SK-N-SH (cell line): ENCODE results near the gene B4GALNT3. TPM values are rescaled to one million over a fixed set of nuclear protein-coding genes. Genes with fewer than 3 reads are reported as not detected.

Experiments used
- CTCF ChIA-PET: fragments of 300-600, 350-600 bp; formaldehyde crosslinking; extraction: SDS; loops from one replicate; lab custom pipeline; 2021; lab: Yijun Ruan, JAX
- POLR2A ChIA-PET: fragments of 350-600 bp; sonication (Branson Sonifier 250); formaldehyde crosslinking; extraction: SDS; loops from one replicate; lab custom pipeline; 2020; ENCODE audit warnings: antibody characterized with exemption, inconsistent platforms; lab: Yijun Ruan, JAX
- DNase-seq: peaks from one replicate; pipeline ENCODE4 v3.0.0; 2012
- H2AFZ ChIP-seq: fragments of 200-600 bp; sonication (generic); 2 replicates; pipeline ENCODE4 v1.8.1; 2016; ENCODE audit warnings: antibody characterized with exemption, mild to moderate bottlenecking, low read depth
- H3F3A ChIP-seq: fragments of 200-600 bp; sonication (generic); replicated peaks from 2 replicates; pipeline ENCODE3; 2016; ENCODE audit warnings: antibody characterized with exemption, mild to moderate bottlenecking; ENCODE audit not compliant: insufficient read depth
- H3K27ac ChIP-seq, 2 experiments: fragments of 200-500 bp in 1 of 2; fragments of 200-600 bp in 1 of 2; sonication (Bioruptor generic) in 1 of 2; sonication (generic), shearing (Covaris generic) in 1 of 2; 2 replicates each; pipeline versions ENCODE4 v1.5.1 to v1.6.1; 2014 to 2016; ENCODE audit warnings: low read depth in 2 of 2, inconsistent platforms in 1 of 2, low read length in 1 of 2, mild to moderate bottlenecking in 1 of 2, mixed read lengths in 1 of 2
- H3K27me3 ChIP-seq: fragments of 200-600 bp; sonication (generic), shearing (Covaris generic); 2 replicates; pipeline ENCODE4 v1.6.1; 2016; ENCODE audit warnings: mixed run types; ENCODE audit not compliant: insufficient read depth
- H3K36me3 ChIP-seq, 2 experiments: fragments of 200-500 bp in 1 of 2; fragments of 200-600 bp in 1 of 2; sonication (Bioruptor generic) in 1 of 2; sonication (generic) in 1 of 2; replicated peaks in 1 of 2; 2 replicates each; pipeline versions ENCODE3 to v1.5.1; 2014 to 2016; ENCODE audit warnings: low read length in 1 of 2, mild to moderate bottlenecking in 1 of 2; ENCODE audit not compliant: insufficient read depth in 2 of 2, control insufficient read depth in 1 of 2
- H3K4me1 ChIP-seq, 2 experiments: fragments of 200-500 bp in 1 of 2; fragments of 200-600 bp in 1 of 2; sonication (Bioruptor generic) in 1 of 2; sonication (generic), shearing (Covaris generic) in 1 of 2; 2 replicates each; pipeline versions ENCODE4 v1.5.1 to v1.6.1; 2014 to 2016; ENCODE audit warnings: low read depth in 1 of 2, low read length in 1 of 2, mixed run types in 1 of 2; ENCODE audit not compliant: insufficient read depth in 2 of 2, control insufficient read depth in 1 of 2
- H3K4me2 ChIP-seq: fragments of 200-600 bp; sonication (generic), shearing (Covaris generic); 2 replicates; pipeline ENCODE4 v1.6.1; 2017; ENCODE audit warnings: mixed run types
- H3K4me3 ChIP-seq, 2 experiments: fragments of 200-500 bp in 1 of 2; fragments of 200-600 bp in 1 of 2; sonication (Bioruptor generic) in 1 of 2; sonication (generic), shearing (Covaris generic) in 1 of 2; 2 replicates each; pipeline versions ENCODE4 v1.5.1 to v1.8.1; 2014 to 2016; ENCODE audit warnings: low read depth in 2 of 2, inconsistent platforms in 1 of 2, low read length in 1 of 2, mild to moderate bottlenecking in 1 of 2, mixed read lengths in 1 of 2, moderate library complexity in 1 of 2
- H3K79me2 ChIP-seq: fragments of 200-600 bp; sonication (generic); 2 replicates; pipeline ENCODE4 v1.8.1; 2017; ENCODE audit warnings: mild to moderate bottlenecking; ENCODE audit not compliant: insufficient read depth
- H3K9ac ChIP-seq: fragments of 200-600 bp; sonication (generic); 2 replicates; pipeline ENCODE4 v1.6.1; 2017; ENCODE audit warnings: mixed run types
- H3K9me2 ChIP-seq: fragments of 200-600 bp; sonication (generic); 2 replicates; pipeline ENCODE4 v1.6.1; 2017; ENCODE audit warnings: mixed run types
- H3K9me3 ChIP-seq: fragments of 200-600 bp; sonication (generic); 2 replicates; pipeline ENCODE4 v1.6.1; 2017; ENCODE audit warnings: mixed run types, mild to moderate bottlenecking, moderate library complexity
- H4K20me1 ChIP-seq: fragments of 200-600 bp; sonication (generic); 2 replicates; pipeline ENCODE4 v1.6.1; 2017; ENCODE audit warnings: mild to moderate bottlenecking, mixed run types; ENCODE audit not compliant: insufficient read depth
- CHD2 ChIP-seq: fragments of 150-350 bp; IDR thresholded peaks from 2 replicates; pipeline ENCODE4 v1.6.1; 2018; ENCODE audit warnings: low read length; ENCODE audit not compliant: partially characterized antibody
- ELF1 ChIP-seq: IDR thresholded peaks from 2 replicates; pipeline ENCODE4 v1.4.0; 2012
- EP300 ChIP-seq, 2 experiments: IDR thresholded peaks; 2 replicates each; pipeline versions ENCODE4 v1.4.0 to v1.6.1; 2012; ENCODE audit warnings: borderline replicate concordance in 1 of 2, low read depth in 1 of 2, low read length in 1 of 2
- FOSL2 ChIP-seq: IDR thresholded peaks from 2 replicates; pipeline ENCODE4 v1.4.0; 2012; ENCODE audit warnings: low read depth, mild to moderate bottlenecking, moderate library complexity, borderline replicate concordance
- FOXJ3 ChIP-seq: sonication (generic); formaldehyde crosslinking; IDR thresholded peaks from 2 replicates; pipeline ENCODE4 v1.5.1; 2020; ENCODE audit warnings: mild to moderate bottlenecking, missing genetic modification reagents
- GABPA ChIP-seq: IDR thresholded peaks from 2 replicates; pipeline ENCODE4 v1.4.0; 2012; ENCODE audit warnings: low read depth, mild to moderate bottlenecking
- JUND ChIP-seq: IDR thresholded peaks from 2 replicates; pipeline ENCODE4 v1.4.0; 2012
- MEF2A ChIP-seq: IDR thresholded peaks from 2 replicates; pipeline ENCODE4 v1.4.0; 2012; ENCODE audit warnings: low read depth, borderline replicate concordance
- RAD21 ChIP-seq: IDR thresholded peaks from 2 replicates; pipeline ENCODE4 v1.6.1; 2012; ENCODE audit warnings: mild to moderate bottlenecking, low read length
- RFX5 ChIP-seq: IDR thresholded peaks from 2 replicates; pipeline ENCODE4 v1.6.1; 2012; ENCODE audit warnings: mild to moderate bottlenecking, improper control_type of control experiment, low read length
- SIN3A ChIP-seq: IDR thresholded peaks from 2 replicates; pipeline ENCODE4 v1.6.1; 2012; ENCODE audit warnings: low read depth, mild to moderate bottlenecking, low read length, moderate library complexity, borderline replicate concordance
- SMC3 ChIP-seq: IDR thresholded peaks from 2 replicates; pipeline ENCODE4 v1.6.1; 2012; ENCODE audit warnings: low read depth, low read length, improper control_type of control experiment
- WGBS: methylation state at CpG from one replicate; pipeline ENCODE4 v1.1.6; 2017; ENCODE audit warnings: low lambda C conversion rate; 5-methylcytosine and 5-hydroxymethylcytosine counted together
- polyA plus RNA-seq, 3 experiments: library from polyadenylated mRNA; depleted of rRNA; stranded (reverse); fragments of >200 nt; gene quantifications; 2 replicates each; pipeline ENCODE4 v1.2.3, GENCODE V29; 2012
- TF ChIP-seq, protein P1 (sequence below): fragments of 200-600 bp; sonication (generic); IDR thresholded peaks from 2 replicates; pipeline ENCODE4 v1.6.1; 2017; ENCODE audit warnings: antibody characterized with exemption, mild to moderate bottlenecking, moderate library complexity
- TF ChIP-seq, protein P2 (sequence below): fragments of 150-350 bp; IDR thresholded peaks from 2 replicates; pipeline ENCODE4 v1.6.1; 2017; ENCODE audit warnings: antibody characterized with exemption, low read length, low read depth, borderline replicate concordance
- TF ChIP-seq, protein P3 (sequence below): IDR thresholded peaks from 2 replicates; pipeline ENCODE4 v1.6.1; 2012; ENCODE audit warnings: mild to moderate bottlenecking, low read depth, low read length, moderate library complexity

B4GALNT3 gene
- polyA plus RNA-seq, 1 of the 3 experiments (the other 2 are of a cell fraction), result 0.53 TPM

DNA sequence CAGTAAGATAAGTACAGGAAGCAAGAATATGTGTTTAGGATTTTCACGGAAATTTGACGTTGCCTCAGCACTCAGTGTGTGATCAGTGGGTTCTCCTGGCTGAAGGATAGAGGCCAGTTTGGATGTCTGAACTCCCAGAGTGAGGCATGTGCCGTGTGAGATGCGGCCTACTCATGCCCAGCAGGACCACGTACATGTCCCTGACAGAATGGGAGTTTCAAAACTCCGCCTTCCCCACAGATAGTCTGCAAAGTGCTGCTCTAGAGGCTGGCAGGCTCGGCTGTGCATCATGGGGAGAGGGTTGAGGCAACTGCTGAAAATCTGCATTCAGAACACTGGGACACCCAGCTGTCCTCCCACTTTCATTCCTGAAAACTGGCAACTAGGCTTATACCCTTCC, 145.2 kb downstream of the B4GALNT3 start:
- ChIA-PET CTCF (interaction anchor here (0.7 to 2.4 kb wide), 5 partner anchors 13 to 344 kb away, joined by 3 to 6 read pairs (median 3); partner anchors contain the start of gene RAD52), POLR2A (interaction anchor here (1.1 kb wide), 1 partner anchor 14 kb away, joined by 3 read pairs; no protein-coding TSS in a partner anchor)
- Histone ChIP-seq H2AFZ (no peak overlapping the region), H3K9me3 (no peaks in the 10 kb centered on the region), H3K79me2 (no peaks in the 10 kb centered on the region), H3K9ac (no peak overlapping the region), H4K20me1 (no peaks in the 10 kb centered on the region), H3F3A (no peaks in the 10 kb centered on the region), H3K4me1 (peaks cover under 1 to 1% of the 10 kb centered on the region in 2 experiments; a peak in 2 of 4 replicates), H3K9me2 (no peaks in the 10 kb centered on the region), H3K27me3 (no peaks in the 10 kb centered on the region), H3K4me2 (no peak overlapping the region), H3K27ac (no peak overlapping the region), H3K36me3 (no peaks in the 10 kb centered on the region), H3K4me3 (no peak overlapping the region)
- 94% methylated on average over 5 of the region's 7 CpGs for WGBS
- TF ChIP-seq JUND, result no peak
- no peak for TF ChIP-seq FOXJ3 (CRISPR knock-in tag)
- no peak for TF ChIP-seq CHD2
- no peak for TF ChIP-seq EP300 (IDR thresholded peaks at IDR 0.05; ENCODE audit: borderline replicate concordance in 1 of 2, low read depth in 1 of 2, low read length in 1 of 2)
- no peak for TF ChIP-seq ELF1
- TF ChIP-seq FOSL2, result no peak
- no peak for TF ChIP-seq GABPA
- TF ChIP-seq SMC3, result no peak
- TF ChIP-seq, protein P1, sequence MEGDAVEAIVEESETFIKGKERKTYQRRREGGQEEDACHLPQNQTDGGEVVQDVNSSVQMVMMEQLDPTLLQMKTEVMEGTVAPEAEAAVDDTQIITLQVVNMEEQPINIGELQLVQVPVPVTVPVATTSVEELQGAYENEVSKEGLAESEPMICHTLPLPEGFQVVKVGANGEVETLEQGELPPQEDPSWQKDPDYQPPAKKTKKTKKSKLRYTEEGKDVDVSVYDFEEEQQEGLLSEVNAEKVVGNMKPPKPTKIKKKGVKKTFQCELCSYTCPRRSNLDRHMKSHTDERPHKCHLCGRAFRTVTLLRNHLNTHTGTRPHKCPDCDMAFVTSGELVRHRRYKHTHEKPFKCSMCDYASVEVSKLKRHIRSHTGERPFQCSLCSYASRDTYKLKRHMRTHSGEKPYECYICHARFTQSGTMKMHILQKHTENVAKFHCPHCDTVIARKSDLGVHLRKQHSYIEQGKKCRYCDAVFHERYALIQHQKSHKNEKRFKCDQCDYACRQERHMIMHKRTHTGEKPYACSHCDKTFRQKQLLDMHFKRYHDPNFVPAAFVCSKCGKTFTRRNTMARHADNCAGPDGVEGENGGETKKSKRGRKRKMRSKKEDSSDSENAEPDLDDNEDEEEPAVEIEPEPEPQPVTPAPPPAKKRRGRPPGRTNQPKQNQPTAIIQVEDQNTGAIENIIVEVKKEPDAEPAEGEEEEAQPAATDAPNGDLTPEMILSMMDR, result no peak
- no peak for TF ChIP-seq RFX5
- TF ChIP-seq, protein P2, sequence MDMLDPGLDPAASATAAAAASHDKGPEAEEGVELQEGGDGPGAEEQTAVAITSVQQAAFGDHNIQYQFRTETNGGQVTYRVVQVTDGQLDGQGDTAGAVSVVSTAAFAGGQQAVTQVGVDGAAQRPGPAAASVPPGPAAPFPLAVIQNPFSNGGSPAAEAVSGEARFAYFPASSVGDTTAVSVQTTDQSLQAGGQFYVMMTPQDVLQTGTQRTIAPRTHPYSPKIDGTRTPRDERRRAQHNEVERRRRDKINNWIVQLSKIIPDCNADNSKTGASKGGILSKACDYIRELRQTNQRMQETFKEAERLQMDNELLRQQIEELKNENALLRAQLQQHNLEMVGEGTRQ, result no peak
- no peak for TF ChIP-seq MEF2A
- TF ChIP-seq RAD21, result no peak
- no peak for TF ChIP-seq SIN3A
- TF ChIP-seq, protein P3, sequence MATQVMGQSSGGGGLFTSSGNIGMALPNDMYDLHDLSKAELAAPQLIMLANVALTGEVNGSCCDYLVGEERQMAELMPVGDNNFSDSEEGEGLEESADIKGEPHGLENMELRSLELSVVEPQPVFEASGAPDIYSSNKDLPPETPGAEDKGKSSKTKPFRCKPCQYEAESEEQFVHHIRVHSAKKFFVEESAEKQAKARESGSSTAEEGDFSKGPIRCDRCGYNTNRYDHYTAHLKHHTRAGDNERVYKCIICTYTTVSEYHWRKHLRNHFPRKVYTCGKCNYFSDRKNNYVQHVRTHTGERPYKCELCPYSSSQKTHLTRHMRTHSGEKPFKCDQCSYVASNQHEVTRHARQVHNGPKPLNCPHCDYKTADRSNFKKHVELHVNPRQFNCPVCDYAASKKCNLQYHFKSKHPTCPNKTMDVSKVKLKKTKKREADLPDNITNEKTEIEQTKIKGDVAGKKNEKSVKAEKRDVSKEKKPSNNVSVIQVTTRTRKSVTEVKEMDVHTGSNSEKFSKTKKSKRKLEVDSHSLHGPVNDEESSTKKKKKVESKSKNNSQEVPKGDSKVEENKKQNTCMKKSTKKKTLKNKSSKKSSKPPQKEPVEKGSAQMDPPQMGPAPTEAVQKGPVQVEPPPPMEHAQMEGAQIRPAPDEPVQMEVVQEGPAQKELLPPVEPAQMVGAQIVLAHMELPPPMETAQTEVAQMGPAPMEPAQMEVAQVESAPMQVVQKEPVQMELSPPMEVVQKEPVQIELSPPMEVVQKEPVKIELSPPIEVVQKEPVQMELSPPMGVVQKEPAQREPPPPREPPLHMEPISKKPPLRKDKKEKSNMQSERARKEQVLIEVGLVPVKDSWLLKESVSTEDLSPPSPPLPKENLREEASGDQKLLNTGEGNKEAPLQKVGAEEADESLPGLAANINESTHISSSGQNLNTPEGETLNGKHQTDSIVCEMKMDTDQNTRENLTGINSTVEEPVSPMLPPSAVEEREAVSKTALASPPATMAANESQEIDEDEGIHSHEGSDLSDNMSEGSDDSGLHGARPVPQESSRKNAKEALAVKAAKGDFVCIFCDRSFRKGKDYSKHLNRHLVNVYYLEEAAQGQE, result no peak
- DNase-seq, result no peak
